ENCODE measurements around the gene UBAC2. TPM values are rescaled to one million over a fixed set of nuclear protein-coding genes. Genes with fewer than 3 reads are reported as not detected.
A peak's percentile ranks its signal among the peaks of the same experiment; 100 is the strongest.

The UBAC2 gene
- total RNA-seq, 1 donor from 2014 or later: 87.7 TPM

DNA sequence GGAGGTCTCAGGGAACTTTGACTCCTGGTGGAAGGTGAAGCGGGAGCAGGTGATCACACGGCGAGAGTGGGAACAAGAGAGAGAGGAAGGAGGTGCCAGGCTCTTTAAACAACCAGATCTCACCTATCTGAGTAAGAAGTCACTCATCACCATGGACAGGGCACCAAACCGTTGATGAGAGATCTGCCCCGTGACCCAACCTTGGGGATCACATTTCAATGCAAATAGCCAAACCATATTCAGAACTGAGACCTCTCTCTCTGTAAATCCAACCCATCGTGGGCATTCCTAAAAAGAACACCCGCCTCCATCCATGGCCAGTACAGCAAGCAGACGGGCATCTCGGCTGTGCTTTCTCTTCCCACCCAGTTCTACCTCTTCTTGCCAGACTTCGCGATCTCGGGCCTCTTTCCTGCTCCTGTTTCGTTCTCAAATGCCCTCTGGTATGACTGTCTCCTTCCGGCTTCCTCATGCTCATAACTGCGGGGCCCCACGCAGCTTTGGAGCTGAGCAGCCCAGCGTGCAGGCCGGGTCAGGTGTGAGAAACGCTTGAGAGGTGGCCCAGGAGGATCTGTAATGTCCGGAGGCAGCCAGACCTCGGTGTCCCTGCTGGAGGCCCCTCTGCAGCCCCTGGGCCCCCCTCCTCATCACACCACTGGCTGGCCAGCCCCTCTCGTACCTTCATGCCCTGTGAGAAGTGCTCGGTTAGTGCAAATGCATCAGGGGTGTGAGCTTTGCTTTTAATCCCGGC, 203.5 kb downstream of the UBAC2 start:
- Mint-ChIP-seq H3K4me1 (peaks cover 4% of the 10 kb centered on the region), H3K4me3 (no peak overlapping the region), H3K9me3 (peaks cover 6% of the 10 kb centered on the region), H3K27me3 (ENCODE audit: insufficient read depth, low read depth) (peaks cover 4% of the 10 kb centered on the region), H3K27ac (peak overlapping the region; percentile 67), H3K36me3 (no peaks in the 10 kb centered on the region)
- Histone ChIP-seq H3K4me1 (no peaks in the 10 kb centered on the region), H3K36me3 (no peaks in the 10 kb centered on the region), H2AFZ (replicated peaks) (no peak overlapping the region), H3K27ac (no peak overlapping the region), H3K9ac (no peak overlapping the region), H4K20me1 (ENCODE audit: low read depth) (no peaks in the 10 kb centered on the region), H3K9me3 (ENCODE audit: low read depth) (no peaks in the 10 kb centered on the region), H3K4me3 (no peak overlapping the region), H3K4me2 (no peak overlapping the region), H3K79me2 (ENCODE audit: low read depth) (no peaks in the 10 kb centered on the region), H3F3A (ENCODE audit: low read depth) (no peaks in the 10 kb centered on the region), H3K27me3 (no peaks in the 10 kb centered on the region)
- TF ChIP-seq, protein P1, sequence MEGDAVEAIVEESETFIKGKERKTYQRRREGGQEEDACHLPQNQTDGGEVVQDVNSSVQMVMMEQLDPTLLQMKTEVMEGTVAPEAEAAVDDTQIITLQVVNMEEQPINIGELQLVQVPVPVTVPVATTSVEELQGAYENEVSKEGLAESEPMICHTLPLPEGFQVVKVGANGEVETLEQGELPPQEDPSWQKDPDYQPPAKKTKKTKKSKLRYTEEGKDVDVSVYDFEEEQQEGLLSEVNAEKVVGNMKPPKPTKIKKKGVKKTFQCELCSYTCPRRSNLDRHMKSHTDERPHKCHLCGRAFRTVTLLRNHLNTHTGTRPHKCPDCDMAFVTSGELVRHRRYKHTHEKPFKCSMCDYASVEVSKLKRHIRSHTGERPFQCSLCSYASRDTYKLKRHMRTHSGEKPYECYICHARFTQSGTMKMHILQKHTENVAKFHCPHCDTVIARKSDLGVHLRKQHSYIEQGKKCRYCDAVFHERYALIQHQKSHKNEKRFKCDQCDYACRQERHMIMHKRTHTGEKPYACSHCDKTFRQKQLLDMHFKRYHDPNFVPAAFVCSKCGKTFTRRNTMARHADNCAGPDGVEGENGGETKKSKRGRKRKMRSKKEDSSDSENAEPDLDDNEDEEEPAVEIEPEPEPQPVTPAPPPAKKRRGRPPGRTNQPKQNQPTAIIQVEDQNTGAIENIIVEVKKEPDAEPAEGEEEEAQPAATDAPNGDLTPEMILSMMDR (IDR thresholded peaks at IDR 0.05): no peak
- TF ChIP-seq EZH2phosphoT487 (IDR thresholded peaks at IDR 0.05) (no peak), EZH2 (IDR thresholded peaks at IDR 0.05) (no peak)
- no peak for DNase-seq (ENCODE audit: low spot score)

DNA sequence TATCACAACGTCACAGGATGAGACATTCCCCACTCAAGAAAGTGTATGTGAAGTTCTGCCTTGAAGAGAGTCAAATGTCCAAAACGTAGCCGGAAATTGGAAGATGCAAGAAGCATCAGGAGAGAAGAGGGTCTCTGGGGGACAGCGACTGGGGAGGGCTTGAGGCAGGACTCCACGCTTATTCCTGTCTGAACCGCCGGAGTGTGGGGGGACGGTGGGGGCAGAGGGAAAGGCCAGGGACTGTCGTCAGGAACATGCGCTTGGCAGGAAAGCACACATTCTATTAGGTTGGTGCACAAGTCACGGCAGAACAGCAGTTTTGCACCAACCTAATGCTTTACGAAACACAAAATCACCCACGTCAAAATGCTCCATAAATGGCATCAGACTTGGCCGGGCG, 205.3 kb downstream of the UBAC2 start:
- Histone ChIP-seq H3K9ac (no peak overlapping the region), H3K9me3 (ENCODE audit: low read depth) (no peaks in the 10 kb centered on the region), H3K4me1 (no peaks in the 10 kb centered on the region), H3K4me2 (no peak overlapping the region), H3K27me3 (no peaks in the 10 kb centered on the region), H3K36me3 (no peaks in the 10 kb centered on the region), H3K4me3 (no peak overlapping the region), H3K79me2 (ENCODE audit: low read depth) (no peaks in the 10 kb centered on the region), H4K20me1 (ENCODE audit: low read depth) (no peaks in the 10 kb centered on the region), H3K27ac (no peak overlapping the region), H3F3A (ENCODE audit: low read depth) (no peaks in the 10 kb centered on the region), H2AFZ (replicated peaks) (no peak overlapping the region)
- H3K4me3 Mint-ChIP-seq: no peak overlapping the region
- peaks cover 6% of the 10 kb centered on the region for H3K9me3 Mint-ChIP-seq
- no peaks in the 10 kb centered on the region for H3K27me3 Mint-ChIP-seq (ENCODE audit: insufficient read depth, low read depth)
- H3K4me1 Mint-ChIP-seq: peaks cover 4% of the 10 kb centered on the region
- H3K36me3 Mint-ChIP-seq: no peaks in the 10 kb centered on the region
- no peak for DNase-seq (ENCODE audit: low spot score)
- no peak for TF ChIP-seq EZH2 (IDR thresholded peaks at IDR 0.05)
- TF ChIP-seq, protein P1 (IDR thresholded peaks at IDR 0.05): no peak
- TF ChIP-seq EZH2phosphoT487 (IDR thresholded peaks at IDR 0.05): no peak
- H3K27ac Mint-ChIP-seq: no peak overlapping the region

DNA sequence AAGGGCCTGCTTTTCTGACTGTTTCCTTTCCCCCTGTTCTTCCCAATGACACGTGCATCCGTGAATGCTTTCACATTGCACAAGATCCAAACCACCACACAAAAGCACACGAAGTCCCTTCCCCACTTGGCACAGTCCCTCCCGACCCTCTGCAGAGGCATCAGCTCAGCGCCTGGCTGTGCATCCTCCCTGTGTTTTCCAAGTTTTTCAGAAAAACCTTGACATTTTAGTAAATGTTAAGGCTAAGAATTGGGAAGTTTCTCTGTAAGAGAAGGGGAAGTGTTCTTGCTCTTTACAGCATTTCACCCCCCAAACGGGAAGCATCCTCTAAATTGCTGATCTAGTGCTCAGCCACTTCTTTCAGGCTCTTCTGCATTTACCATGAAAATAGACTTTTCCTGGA, 206.1 kb downstream of the UBAC2 start:
- Histone ChIP-seq H3K79me2 (ENCODE audit: low read depth) (no peaks in the 10 kb centered on the region), H3K36me3 (no peaks in the 10 kb centered on the region), H3F3A (ENCODE audit: low read depth) (no peaks in the 10 kb centered on the region), H3K9ac (no peak overlapping the region), H3K4me2 (no peak overlapping the region), H3K4me1 (no peaks in the 10 kb centered on the region), H3K9me3 (ENCODE audit: low read depth) (no peaks in the 10 kb centered on the region), H4K20me1 (ENCODE audit: low read depth) (no peaks in the 10 kb centered on the region), H3K27me3 (no peaks in the 10 kb centered on the region), H3K4me3 (no peak overlapping the region), H3K27ac (no peak overlapping the region), H2AFZ (replicated peaks) (no peak overlapping the region)
- Mint-ChIP-seq H3K9me3 (peaks cover 6% of the 10 kb centered on the region), H3K4me3 (no peak overlapping the region), H3K36me3 (no peaks in the 10 kb centered on the region), H3K27ac (no peak overlapping the region), H3K4me1 (peaks cover 4% of the 10 kb centered on the region), H3K27me3 (ENCODE audit: insufficient read depth, low read depth) (no peaks in the 10 kb centered on the region)
- DNase-seq (ENCODE audit: low spot score): no peak
- TF ChIP-seq EZH2 (IDR thresholded peaks at IDR 0.05): no peak
- TF ChIP-seq, protein P1 (IDR thresholded peaks at IDR 0.05): no peak
- no peak for TF ChIP-seq EZH2phosphoT487 (IDR thresholded peaks at IDR 0.05)

Measured in neural progenitor cell (in vitro differentiated cells).